Memory B cell (primary cell): Measurements from ENCODE around the gene MAB21L4.
"Not testable (repeated sequence)": the region's sequence is repeated elsewhere in the genome, so short reads cannot be mapped to it uniquely, and the experiment has no call there.

Experiments
- ATAC-seq: fragments of 150-1000 bp; cut with Tn5 transposase; 2 replicates; pipeline ENCODE4 v1.10.0; 2021; ENCODE audit warnings: low read depth, mild to moderate bottlenecking, moderate library complexity
- DNase-seq, 2 donors: peaks; one replicate each; pipeline ENCODE4 v3.0.0; 2022; ENCODE audit warnings: low spot score in 2 of 2
- H3K27ac Mint-ChIP-seq: one replicate; pipeline ENCODE4 v1.8.0; 2022; ENCODE audit warnings: mild to moderate bottlenecking, moderate library complexity, mixed read lengths
- H3K27me3 Mint-ChIP-seq: one replicate; pipeline ENCODE4 v1.8.0; 2022; ENCODE audit warnings: mixed read lengths
- H3K36me3 Mint-ChIP-seq: one replicate; pipeline ENCODE4 v1.8.0; 2022; ENCODE audit warnings: mild to moderate bottlenecking, mixed read lengths
- H3K4me1 Mint-ChIP-seq: one replicate; pipeline ENCODE4 v1.8.0; 2022; ENCODE audit warnings: mixed read lengths
- H3K4me3 Mint-ChIP-seq: one replicate; pipeline ENCODE4 v1.8.0; 2022; ENCODE audit warnings: mild to moderate bottlenecking, moderate library complexity, mixed read lengths
- H3K9me3 Mint-ChIP-seq: one replicate; pipeline ENCODE4 v1.8.0; 2022; ENCODE audit warnings: mixed read lengths

MAB21L4 gene

GRCh38 chr2:240850026-240850425 lies 45.9 kb downstream of the MAB21L4 start:
- Mint-ChIP-seq H3K36me3 (peaks cover 1% of the 10 kb centered on the region), H3K27me3 (peaks cover 6% of the 10 kb centered on the region), H3K4me3 (no peak overlapping the region), H3K9me3 (peaks cover 9% of the 10 kb centered on the region), H3K4me1 (no peaks in the 10 kb centered on the region), H3K27ac (no peak overlapping the region)
- ATAC-seq (no peak), DNase-seq (no peak)

DNA sequence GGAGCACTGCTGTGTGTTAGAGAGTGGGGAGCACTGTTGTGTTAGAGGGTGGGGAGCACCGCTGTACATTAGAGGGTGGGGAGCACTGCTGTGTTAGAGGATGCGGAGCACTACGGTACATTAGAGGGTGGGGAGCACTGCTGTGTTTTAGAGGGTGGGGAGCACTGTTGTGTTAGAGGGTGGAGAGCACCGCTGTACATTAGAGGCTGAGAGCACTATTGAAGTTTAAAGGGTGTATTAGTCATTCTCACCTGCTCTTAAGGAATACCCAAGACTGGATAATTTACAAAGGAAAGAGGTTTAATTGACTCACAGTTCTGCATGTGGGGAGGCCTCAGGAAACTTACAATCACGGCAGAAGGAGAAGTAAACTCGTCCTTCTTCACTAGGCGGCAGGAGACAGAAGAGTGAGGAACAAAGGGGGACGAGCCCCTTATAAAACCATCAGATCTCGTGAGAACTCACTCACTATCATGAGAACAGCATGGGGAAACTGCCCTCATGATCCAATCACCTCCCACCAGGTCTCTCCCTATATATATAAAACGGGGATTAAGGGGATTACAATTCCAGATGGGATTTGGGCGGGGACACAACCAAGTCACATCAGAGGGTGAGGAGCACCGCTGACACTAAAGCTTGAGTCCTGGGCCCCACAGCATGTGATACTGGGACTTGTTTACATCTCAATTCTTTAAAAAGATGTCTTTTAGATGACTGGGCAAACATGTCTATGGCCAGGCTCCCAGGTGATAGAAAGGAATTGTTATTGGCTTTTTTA lies 46.9 kb downstream of the MAB21L4 start:
- no peak for DNase-seq
- Mint-ChIP-seq H3K4me3 (no peak overlapping the region), H3K36me3 (no peaks in the 10 kb centered on the region), H3K9me3 (peaks cover 6% of the 10 kb centered on the region), H3K4me1 (no peaks in the 10 kb centered on the region), H3K27ac (no peak overlapping the region), H3K27me3 (peaks cover 7% of the 10 kb centered on the region)
- no peak for ATAC-seq

DNA sequence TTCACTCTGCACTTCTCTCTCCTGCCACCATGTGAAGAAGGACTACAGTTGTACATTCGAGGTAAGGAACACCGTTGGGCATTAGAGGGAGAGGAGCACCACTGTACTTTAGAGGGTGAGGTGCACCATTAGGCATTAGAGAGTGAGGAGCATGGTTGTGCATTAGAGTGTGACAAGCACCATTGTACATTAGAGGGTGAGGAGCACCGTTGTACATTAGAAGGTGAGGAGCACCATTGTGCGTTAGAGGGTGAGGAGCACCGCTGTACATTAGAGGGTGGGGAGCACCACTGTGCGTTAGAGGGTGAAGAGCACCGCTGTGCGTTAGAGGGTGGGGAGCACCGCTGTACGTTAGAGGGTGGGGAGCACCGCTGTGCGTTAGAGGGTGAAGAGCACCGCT lies 48.1 kb downstream of the MAB21L4 start:
- DNase-seq (no peak), ATAC-seq (no peak)
- Mint-ChIP-seq H3K36me3 (no peaks in the 10 kb centered on the region), H3K9me3 (peaks cover 6% of the 10 kb centered on the region), H3K4me1 (no peaks in the 10 kb centered on the region), H3K4me3 (no peak overlapping the region), H3K27ac (no peak overlapping the region), H3K27me3 (peaks cover 11% of the 10 kb centered on the region)

- Mint-ChIP-seq H3K4me1 (no peaks in the 10 kb centered on the region), H3K27me3 (peaks cover 15% of the 10 kb centered on the region), H3K4me3 (no peak overlapping the region), H3K9me3 (peaks cover 6% of the 10 kb centered on the region), H3K36me3 (no peaks in the 10 kb centered on the region), H3K27ac (no peak overlapping the region)
- DNase-seq (no peak), ATAC-seq (no peak)
These were observed 48.9 kb downstream of the MAB21L4 start for GRCh38 chr2:240846873-240847595.

DNA sequence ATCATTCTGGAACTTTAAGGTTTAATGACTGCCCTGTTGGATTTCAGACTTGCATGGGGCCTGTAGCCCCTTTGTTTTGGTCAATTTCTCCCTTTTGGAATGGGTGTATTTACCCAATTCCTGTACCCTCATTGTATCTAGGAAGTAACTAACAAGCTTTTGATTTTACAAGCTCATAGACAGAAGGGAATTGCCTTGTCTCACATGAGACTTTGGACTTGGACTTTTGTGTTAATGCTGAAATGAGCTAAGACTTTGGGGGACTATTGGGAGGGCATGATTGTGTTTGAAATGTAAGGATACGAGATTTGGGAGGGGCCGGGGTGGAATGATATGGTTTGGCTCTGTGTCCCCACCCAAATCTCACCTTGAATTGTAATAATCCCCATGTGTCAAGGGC lies 49.6 kb downstream of the MAB21L4 start:
- DNase-seq, H3K9me3 Mint-ChIP-seq, H3K36me3 Mint-ChIP-seq, ATAC-seq, H3K4me3 Mint-ChIP-seq, H3K4me1 Mint-ChIP-seq, H3K27ac Mint-ChIP-seq: not testable (repeated sequence)
- peaks cover 15% of the 10 kb centered on the region for H3K27me3 Mint-ChIP-seq

DNA sequence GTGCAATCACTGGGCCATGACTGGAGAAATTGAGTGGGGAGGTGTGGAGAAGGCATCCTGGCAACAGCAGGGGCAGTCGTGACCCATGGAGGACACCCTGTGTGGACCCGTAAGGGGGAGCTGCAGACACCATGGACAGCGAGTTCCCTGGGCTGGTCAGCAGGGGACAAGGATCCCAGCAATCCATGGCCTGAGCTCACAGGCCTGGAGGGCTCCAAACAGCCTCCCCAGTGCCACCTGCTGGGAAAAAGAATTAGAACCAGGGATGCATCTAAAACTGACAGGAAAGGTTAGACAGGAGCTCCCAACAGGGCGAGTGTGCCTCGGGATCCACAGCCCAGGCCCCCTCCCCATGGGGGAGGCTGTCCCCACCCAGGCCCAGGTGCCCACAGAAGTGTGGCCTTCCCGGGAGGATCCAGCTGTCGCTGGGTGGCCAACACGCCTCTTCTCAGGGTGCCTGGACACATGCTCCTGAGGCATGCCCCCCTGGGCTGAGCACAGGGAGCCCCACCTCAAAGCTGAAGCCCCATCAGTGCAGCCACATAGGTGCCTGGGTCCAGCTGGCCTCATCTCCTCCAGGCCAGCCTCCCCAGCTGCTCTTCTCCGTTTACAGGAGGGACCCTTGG lies 55.4 kb downstream of the MAB21L4 start:
- H3K4me3 Mint-ChIP-seq: no peak overlapping the region
- peaks cover 17% of the 10 kb centered on the region for H3K27me3 Mint-ChIP-seq
- no peak for DNase-seq
- H3K36me3 Mint-ChIP-seq: no peaks in the 10 kb centered on the region
- no peak overlapping the region for H3K27ac Mint-ChIP-seq
- H3K9me3 Mint-ChIP-seq: peaks cover 2% of the 10 kb centered on the region
- no peak for ATAC-seq
- no peaks in the 10 kb centered on the region for H3K4me1 Mint-ChIP-seq

GRCh38 chr2:240839152-240840143 lies 56.5 kb downstream of the MAB21L4 start:
- Mint-ChIP-seq H3K4me3 (no peak overlapping the region), H3K27me3 (peaks cover 18% of the 10 kb centered on the region), H3K36me3 (no peaks in the 10 kb centered on the region), H3K27ac (no peak overlapping the region), H3K9me3 (no peaks in the 10 kb centered on the region), H3K4me1 (no peaks in the 10 kb centered on the region)
- ATAC-seq (no peak), DNase-seq (no peak)

- H3K9me3 Mint-ChIP-seq: no peaks in the 10 kb centered on the region
- H3K4me1 Mint-ChIP-seq: no peaks in the 10 kb centered on the region
- DNase-seq (no peak), ATAC-seq (no peak)
- no peak overlapping the region for H3K27ac Mint-ChIP-seq
- H3K27me3 Mint-ChIP-seq: peaks cover 13% of the 10 kb centered on the region
- H3K4me3 Mint-ChIP-seq: no peak overlapping the region
- no peaks in the 10 kb centered on the region for H3K36me3 Mint-ChIP-seq
These were observed 58.3 kb downstream of the MAB21L4 start for GRCh38 chr2:240837621-240838020.

- Mint-ChIP-seq H3K4me1 (no peaks in the 10 kb centered on the region), H3K27ac (no peak overlapping the region), H3K4me3 (no peak overlapping the region)
These were observed 59.0 kb downstream of the MAB21L4 start for GRCh38 chr2:240836781-240837467.

More at GRCh38 chr2:240836781-240837467, 59.0 kb downstream of the MAB21L4 start:
- H3K27me3 Mint-ChIP-seq: peaks cover 9% of the 10 kb centered on the region
- H3K9me3 Mint-ChIP-seq: no peaks in the 10 kb centered on the region
- H3K36me3 Mint-ChIP-seq: no peaks in the 10 kb centered on the region
- no peak for DNase-seq
- no peak for ATAC-seq
